Stimulated activated CD4-positive, alpha-beta T cell treated with anti-CD3 and anti-CD28 coated beads, Interleukin-1b, Interleukin-23, amount 100 ng/mL, for 24 hours (primary cell): ENCODE results near the gene SFT2D2.

ENCODE experiments used
- DNase-seq, 4 experiments: peaks; one replicate each; pipeline ENCODE4 v3.0.0-alpha.2; 2020; ENCODE audit warnings: low read depth in 4 of 4, low spot score in 1 of 4

Gene SFT2D2

GRCh38 chr1:168264296-168264695, 38.5 kb downstream of the SFT2D2 start:
- no peak for DNase-seq

- no peak for DNase-seq
These were observed 39.8 kb downstream of the SFT2D2 start for GRCh38 chr1:168265596-168265995.

- DNase-seq, result no peak
These were observed 40.9 kb downstream of the SFT2D2 start for GRCh38 chr1:168266644-168267186.

GRCh38 chr1:168271636-168272035, 45.8 kb downstream of the SFT2D2 start:
- DNase-seq, result no peak

DNA sequence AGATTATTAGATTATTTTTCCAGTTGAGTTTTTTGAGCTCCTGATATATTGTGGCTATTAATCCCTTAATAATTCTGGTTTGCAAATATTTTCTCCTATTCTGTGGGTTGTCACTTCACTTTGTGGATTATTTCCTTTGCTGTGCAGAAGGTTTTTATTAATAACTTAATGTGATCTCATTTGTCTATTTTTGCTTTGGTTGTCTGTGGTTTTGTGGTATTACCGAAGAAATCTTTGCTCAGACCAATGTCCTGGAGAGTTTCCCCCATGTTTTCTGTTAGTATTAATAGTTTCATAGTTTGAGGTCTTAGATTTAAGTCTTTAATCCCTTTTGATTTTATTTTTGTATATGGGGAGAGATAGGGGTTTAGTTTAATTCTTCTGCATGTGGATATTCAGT, 47.8 kb downstream of the SFT2D2 start:
- DNase-seq, result no peak

GRCh38 chr1:168279253-168279652, 53.4 kb downstream of the SFT2D2 start:
- no peak for DNase-seq

- DNase-seq, result no peak
These were observed 54.6 kb downstream of the SFT2D2 start, which contains the start of gene TBX19 for GRCh38 chr1:168280296-168280927. Gene TBX19 (plus strand): TSS chr1:168280877. CDS start chr1:168281091, 214 bp downstream.

GRCh38 chr1:168281603-168282325, 56.0 kb downstream of the SFT2D2 start:
- DNase-seq, result no peak

GRCh38 chr1:168285521-168285790, 59.7 kb downstream of the SFT2D2 start:
- no peak for DNase-seq

DNA sequence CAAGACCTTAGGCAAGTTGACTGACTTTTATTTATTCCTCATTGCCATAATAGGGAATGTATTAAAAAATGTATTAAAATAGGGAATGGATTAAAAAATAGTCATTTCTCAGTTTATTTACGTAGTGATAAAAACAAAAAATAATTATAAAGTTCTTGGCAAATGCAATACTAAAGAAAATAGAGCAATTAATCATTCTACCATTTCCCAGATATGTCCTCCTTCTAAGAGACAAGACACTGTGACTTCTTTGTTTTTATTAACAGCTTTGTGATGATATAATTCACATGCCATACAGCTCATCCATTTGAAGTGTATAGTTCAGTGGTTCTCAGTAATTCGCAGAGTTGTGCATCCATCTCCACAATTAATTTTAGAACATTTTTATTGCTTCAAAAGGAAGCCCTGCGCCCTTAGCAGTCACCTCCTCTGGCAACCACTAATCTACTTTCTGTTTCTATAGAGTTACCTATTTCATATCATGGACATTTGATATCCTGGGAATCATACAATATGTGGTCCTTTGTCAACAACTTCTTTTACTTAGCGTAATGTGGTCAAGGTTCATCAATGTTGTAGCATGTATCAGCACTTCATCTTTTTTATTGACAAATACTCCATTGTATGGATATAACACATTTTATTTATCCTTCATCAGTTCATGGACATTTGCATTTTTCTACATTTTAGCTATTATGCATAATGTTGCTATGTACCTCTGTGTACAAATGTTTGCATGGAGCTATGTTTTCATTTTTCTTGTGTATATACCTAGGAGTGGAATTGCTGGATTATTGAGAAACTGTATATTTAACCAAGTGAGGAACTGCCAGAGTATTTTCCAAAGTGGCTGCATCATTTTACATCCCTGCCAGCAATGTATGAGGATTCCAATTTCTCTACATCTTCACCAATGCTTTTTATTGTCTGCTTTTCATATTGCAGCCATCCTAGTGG, 60.4 kb downstream of the SFT2D2 start:
- no peak for DNase-seq

- no peak for DNase-seq
These were observed 61.4 kb downstream of the SFT2D2 start for GRCh38 chr1:168287237-168287664.

GRCh38 chr1:168288311-168289052, 62.7 kb downstream of the SFT2D2 start:
- no peak for DNase-seq

- DNase-seq, result no peak
These were observed 65.5 kb downstream of the SFT2D2 start for GRCh38 chr1:168291222-168291837.

DNA sequence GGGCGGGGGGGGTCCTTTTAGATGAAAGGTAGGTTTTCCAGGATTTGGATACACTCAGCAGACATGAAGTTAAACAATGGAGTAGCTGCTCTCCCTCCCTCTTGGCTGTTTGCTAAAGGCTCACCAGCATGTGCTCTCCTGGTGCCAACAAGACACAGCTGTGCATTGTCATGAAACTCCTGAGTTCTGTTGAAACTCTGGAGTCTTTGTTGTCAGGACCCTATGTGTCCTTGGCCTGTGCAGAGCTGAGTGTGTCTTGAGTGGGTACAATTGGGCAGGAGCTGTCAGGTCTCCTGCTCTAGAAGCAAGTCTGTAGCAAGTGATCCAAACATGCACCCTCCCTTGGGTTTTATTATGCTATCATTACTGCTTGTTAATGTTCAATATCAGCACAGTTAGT, 67.6 kb downstream of the SFT2D2 start:
- no peak for DNase-seq

DNA sequence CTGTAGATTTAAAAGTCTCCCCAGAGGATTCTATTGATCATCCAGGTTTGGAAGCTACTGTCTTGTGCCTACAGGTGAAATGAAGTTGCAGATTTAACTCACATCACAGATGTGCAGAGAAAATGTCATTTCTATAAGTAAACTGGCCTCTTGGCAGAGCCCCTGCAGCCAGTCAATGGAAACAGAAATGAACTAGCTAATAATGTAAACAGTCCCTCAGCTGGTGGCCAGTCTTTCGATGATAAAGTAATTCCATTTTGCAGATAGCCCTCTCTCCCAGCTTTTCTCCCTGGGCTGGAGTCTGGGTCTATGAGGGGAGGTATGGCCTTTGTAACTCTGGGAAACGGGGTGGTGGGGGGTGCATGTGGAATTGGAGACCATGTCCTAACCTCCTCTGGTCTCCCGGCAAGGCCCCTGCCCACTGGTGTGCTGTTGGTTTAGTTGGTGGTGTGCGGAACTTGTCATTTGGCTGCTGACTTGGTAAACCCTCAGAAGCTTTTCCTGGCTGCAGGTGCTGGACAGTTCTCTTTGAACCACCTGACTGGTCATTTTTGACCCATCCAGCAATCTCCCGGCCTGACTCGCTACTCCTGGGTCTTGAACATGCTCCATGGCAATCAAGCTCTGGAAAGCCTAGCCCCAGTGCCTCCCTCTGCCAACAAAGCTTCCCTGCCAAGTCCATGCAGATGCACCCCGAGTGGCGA, 69.8 kb downstream of the SFT2D2 start:
- DNase-seq, result no peak

DNA sequence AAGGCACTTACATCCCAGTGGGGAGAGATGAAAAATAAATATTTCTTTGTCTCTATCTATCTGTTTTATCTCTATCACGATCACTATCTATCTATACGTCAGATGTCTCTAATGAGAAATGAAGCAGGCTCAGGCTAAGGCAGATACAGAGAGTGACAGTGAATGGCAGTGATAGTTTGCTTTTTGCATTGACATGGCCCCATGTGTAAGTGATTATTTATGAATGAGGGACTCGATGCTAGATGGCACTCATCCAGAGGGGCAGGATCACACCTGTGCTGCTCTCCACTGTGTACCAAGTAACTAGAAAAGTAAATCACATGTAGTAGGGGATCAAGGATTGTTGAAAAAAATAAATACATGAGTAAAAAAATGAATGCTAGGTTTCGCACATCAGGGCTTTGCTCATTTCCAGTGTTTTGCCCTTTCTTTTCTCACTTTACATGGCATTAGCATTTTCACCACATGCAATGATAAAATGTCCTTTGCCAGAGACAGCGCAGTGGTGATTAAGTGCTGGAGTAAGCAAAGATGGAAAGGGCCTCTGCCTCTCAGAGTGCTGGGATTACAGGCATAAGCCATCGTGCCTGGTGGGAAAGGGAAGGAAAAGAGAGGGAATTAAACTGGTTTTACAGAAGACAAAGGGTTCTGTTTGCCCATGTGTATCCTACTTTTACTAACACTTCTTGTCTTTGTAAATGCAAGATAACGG, 71.4 kb downstream of the SFT2D2 start:
- DNase-seq, result no peak

- DNase-seq, result no peak
These were observed 72.6 kb downstream of the SFT2D2 start for GRCh38 chr1:168298446-168298845.

- no peak for DNase-seq
These were observed 74.8 kb downstream of the SFT2D2 start for GRCh38 chr1:168300626-168301025.

- no peak for DNase-seq
These were observed 76.0 kb downstream of the SFT2D2 start for GRCh38 chr1:168301664-168302320.
